IMR-90 (cell line): Measurements from ENCODE around the gene FARP1. TPM values are rescaled to one million over a fixed set of nuclear protein-coding genes. Genes with fewer than 3 reads are reported as not detected.

Source experiments
- ATAC-seq: fragments of 200-7000 bp; cut with Tn5 transposase; 2 replicates; pipeline ENCODE4 v1.9.1; 2020; ENCODE audit warnings: low read depth, mild to moderate bottlenecking, moderate library complexity
- BruUV-seq: library from RNA; stranded (reverse); fragments of 400-500 nt; replicated peaks from 2 replicates; lab custom pipeline; 2021; lab: Mats Ljungman, UMichigan
- CTCF ChIA-PET: fragments of 300-600 bp; formaldehyde crosslinking; extraction: SDS; loops from one replicate; lab custom pipeline; 2021; ENCODE audit warnings: antibody characterized with exemption; lab: Yijun Ruan, JAX
- POLR2A ChIA-PET: fragments of 300-600 bp; sonication (Branson Sonifier 250); formaldehyde crosslinking; loops from one replicate; lab custom pipeline; 2022; ENCODE audit warnings: antibody characterized with exemption; ENCODE audit not compliant: unreplicated experiment; lab: Charles Lee
- DNase-seq: peaks from one replicate; pipeline ENCODE4 v3.0.0; 2013
- H2AFZ ChIP-seq: replicated peaks from 2 replicates; pipeline ENCODE3; 2013; ENCODE audit warnings: low read length, mild to moderate bottlenecking; ENCODE audit not compliant: poor library complexity
- H2AK5ac ChIP-seq: 2 replicates; pipeline ENCODE4 v1.6.1; 2013; ENCODE audit warnings: low read depth, low read length, inconsistent platforms
- H2AK9ac ChIP-seq: replicated peaks from 2 replicates; pipeline ENCODE3; 2013; ENCODE audit warnings: mild to moderate bottlenecking, low read depth, low read length, moderate library complexity; ENCODE audit not compliant: poor library complexity
- H2BK120ac ChIP-seq: 2 replicates; pipeline ENCODE4 v1.6.1; 2013; ENCODE audit warnings: low read depth, low read length, inconsistent platforms
- H2BK15ac ChIP-seq: 3 replicates; pipeline ENCODE4 v1.6.1; 2013; ENCODE audit warnings: low read depth, low read length, inconsistent platforms
- H2BK20ac ChIP-seq: 2 replicates; pipeline ENCODE4 v1.6.1; 2013; ENCODE audit warnings: low read depth, mild to moderate bottlenecking, inconsistent platforms, low read length, moderate library complexity
- H2BK5ac ChIP-seq: 2 replicates; pipeline ENCODE4 v1.6.1; 2013; ENCODE audit warnings: mild to moderate bottlenecking, low read depth, low read length, inconsistent platforms; ENCODE audit not compliant: poor library complexity, severe bottlenecking
- H3K14ac ChIP-seq: replicated peaks from 2 replicates; pipeline ENCODE4 v1.6.1; 2013; ENCODE audit warnings: low read depth, low read length, inconsistent platforms
- H3K18ac ChIP-seq: 2 replicates; pipeline ENCODE4 v1.6.1; 2013; ENCODE audit warnings: low read depth, low read length, control low read depth
- H3K23ac ChIP-seq: 2 replicates; pipeline ENCODE4 v1.6.1; 2013; ENCODE audit warnings: low read depth, low read length, inconsistent platforms
- H3K27ac ChIP-seq: 2 replicates; pipeline ENCODE4 v1.5.1; 2013; ENCODE audit warnings: mild to moderate bottlenecking, control low read depth, low read length; ENCODE audit not compliant: insufficient read depth
- H3K27me3 ChIP-seq: 2 replicates; pipeline ENCODE4 v1.6.1; 2013; ENCODE audit warnings: low read length; ENCODE audit not compliant: control insufficient read depth, insufficient read depth
- H3K36me3 ChIP-seq: 2 replicates; pipeline ENCODE4 v1.6.1; 2013; ENCODE audit warnings: low read length, mixed read lengths; ENCODE audit not compliant: control insufficient read depth, insufficient read depth
- H3K4ac ChIP-seq: 2 replicates; pipeline ENCODE4 v1.6.1; 2013; ENCODE audit warnings: low read depth, low read length, inconsistent platforms
- H3K4me1 ChIP-seq: 2 replicates; pipeline ENCODE4 v1.6.1; 2013; ENCODE audit warnings: low read length, mixed read lengths; ENCODE audit not compliant: control insufficient read depth, insufficient read depth
- H3K4me2 ChIP-seq: 2 replicates; pipeline ENCODE4 v1.6.1; 2013; ENCODE audit warnings: low read depth, mild to moderate bottlenecking, control low read depth, low read length, moderate library complexity
- H3K4me3 ChIP-seq: 2 replicates; pipeline ENCODE4 v1.5.1; 2013; ENCODE audit warnings: low read depth, mild to moderate bottlenecking, control low read depth, low read length, moderate library complexity; ENCODE audit not compliant: insufficient read depth
- H3K56ac ChIP-seq: 2 replicates; pipeline ENCODE4 v1.6.1; 2013; ENCODE audit warnings: low read length, inconsistent platforms; ENCODE audit not compliant: insufficient read depth; ENCODE audit errors: extremely low read depth
- H3K79me1 ChIP-seq, 2 experiments: 2 replicates each; pipeline ENCODE4 v1.6.1; 2013; ENCODE audit warnings: low read length in 2 of 2, inconsistent platforms in 1 of 2, low read depth in 1 of 2
- H3K9ac ChIP-seq: 2 replicates; pipeline ENCODE4 v1.6.1; 2013; ENCODE audit warnings: low read depth, low read length, control low read depth
- H3K9me1 ChIP-seq: 2 replicates; pipeline ENCODE4 v1.6.1; 2013; ENCODE audit warnings: low read length, inconsistent platforms; ENCODE audit not compliant: insufficient read depth
- H3K9me3 ChIP-seq: 2 replicates; pipeline ENCODE4 v1.6.1; 2013; ENCODE audit warnings: low read length; ENCODE audit not compliant: control insufficient read depth, insufficient read depth
- H4K20me1 ChIP-seq: 2 replicates; pipeline ENCODE4 v1.6.1; 2013; ENCODE audit warnings: low read length, inconsistent platforms; ENCODE audit not compliant: insufficient read depth
- H4K5ac ChIP-seq: 2 replicates; pipeline ENCODE4 v1.6.1; 2013; ENCODE audit warnings: mild to moderate bottlenecking, low read depth, low read length, control low read depth
- H4K8ac ChIP-seq, 2 experiments: 2 replicates each; pipeline ENCODE4 v1.6.1; 2013; ENCODE audit warnings: low read depth in 2 of 2, low read length in 2 of 2, control low read depth in 1 of 2, inconsistent platforms in 1 of 2
- H4K91ac ChIP-seq: 2 replicates; pipeline ENCODE4 v1.6.1; 2013; ENCODE audit warnings: low read depth, low read length, inconsistent platforms; ENCODE audit not compliant: insufficient read depth
- BHLHE40 ChIP-seq: fragments of 150-350 bp; IDR thresholded peaks from 2 replicates; pipeline ENCODE4 v1.6.1; 2016; ENCODE audit warnings: mild to moderate bottlenecking, low read depth, low read length
- CTCF ChIP-seq: conservative IDR thresholded peaks from 2 replicates; pipeline ENCODE4 v1.5.1; 2012; ENCODE audit warnings: mild to moderate bottlenecking, low read depth, low read length, improper control_type of control experiment
- ELK1 ChIP-seq: fragments of 150-350 bp; IDR thresholded peaks from 2 replicates; pipeline ENCODE4 v1.6.1; 2016; ENCODE audit warnings: low read depth, mild to moderate bottlenecking, low read length, moderate library complexity, borderline replicate concordance
- FOS ChIP-seq: fragments of 150-350 bp; IDR thresholded peaks from 2 replicates; pipeline ENCODE4 v1.6.1; 2016; ENCODE audit warnings: low read depth, low read length
- MAZ ChIP-seq: IDR thresholded peaks from 2 replicates; pipeline ENCODE4 v1.6.1; 2012; ENCODE audit warnings: low read depth, mild to moderate bottlenecking, low read length, improper control_type of control experiment, moderate library complexity, borderline replicate concordance
- MXI1 ChIP-seq: IDR thresholded peaks from 2 replicates; pipeline ENCODE4 v1.6.1; 2012; ENCODE audit warnings: low read depth, mild to moderate bottlenecking, low read length, moderate library complexity, borderline replicate concordance
- NFE2L2 ChIP-seq: fragments of 150-350 bp; IDR thresholded peaks from 2 replicates; pipeline ENCODE4 v1.6.1; 2016; ENCODE audit warnings: low read depth, mild to moderate bottlenecking, low read length
- POLR2A ChIP-seq: IDR thresholded peaks from 2 replicates; pipeline ENCODE4 v1.6.1; 2012; ENCODE audit warnings: mild to moderate bottlenecking, low read depth, low read length
- RCOR1 ChIP-seq: IDR thresholded peaks from 2 replicates; pipeline ENCODE4 v1.6.1; 2012; ENCODE audit warnings: mild to moderate bottlenecking, low read length, improper control_type of control experiment; ENCODE audit not compliant: insufficient replicate concordance
- RFX5 ChIP-seq: IDR thresholded peaks from 2 replicates; pipeline ENCODE4 v1.8.0; 2012; ENCODE audit warnings: low read depth, mild to moderate bottlenecking, low read length, moderate library complexity
- SMC3 ChIP-seq: fragments of 150-350 bp; IDR thresholded peaks from 2 replicates; pipeline ENCODE4 v1.6.1; 2016; ENCODE audit warnings: low read depth, mild to moderate bottlenecking, antibody characterized with exemption, low read length, moderate library complexity
- USF2 ChIP-seq: fragments of 150-350 bp; IDR thresholded peaks from 2 replicates; pipeline ENCODE4 v1.6.1; 2017; ENCODE audit warnings: mild to moderate bottlenecking, antibody characterized with exemption, low read length, low read depth
- WGBS, 2 experiments: methylation state at CpG; one replicate each; pipeline versions ENCODE4 v1.1.5 to v1.1.7; 2013; ENCODE audit warnings: missing lambda C conversion rate in 2 of 2; ENCODE audit not compliant: insufficient read length in 1 of 2; ENCODE audit errors: extremely low coverage in 2 of 2; 5-methylcytosine and 5-hydroxymethylcytosine counted together
- dilution Hi-C: fragments of 300-500 bp; cut with HindIII; formaldehyde crosslinking; loops from one replicate; pipeline ENCODE4 v1.14.3; 2018; ENCODE audit warnings: low sequenced_read_pairs; ENCODE audit not compliant: unreplicated experiment
- in situ Hi-C: fragments of 300-500 bp; cut with MboI; formaldehyde crosslinking; loops from 3 replicates; pipeline ENCODE4 v1.14.3; 2019; ENCODE audit warnings: low sequenced_read_pairs, inconsistent platforms, mixed read lengths
- intact Hi-C: fragments of 100-400 bp; cut with micrococcal nuclease; formaldehyde crosslinking; loops from 2 replicates; pipeline ENCODE4 v1.10.0; 2022
- polyA plus RNA-seq, 3 experiments: library from polyadenylated mRNA; depleted of rRNA; stranded (reverse); fragments of >200 nt; gene quantifications; 2 replicates each; pipeline ENCODE4 v1.2.3, GENCODE V29; 2012; ENCODE audit warnings: low replicate concordance in 1 of 3
- total RNA-seq: library from RNA; depleted of rRNA; stranded (reverse); fragments of >200 nt; gene quantifications from 2 replicates; pipeline ENCODE4 v1.2.3, GENCODE V29; 2012

FARP1 gene
- total and polyA plus RNA-seq, 2 of the 4 experiments (the other 2 are of a cell fraction) = 39.6 to 57.0 TPM

- no peak for TF ChIP-seq RCOR1
Observed at GRCh38 chr13:98275681-98276171, 132.8 kb downstream of the FARP1 start (continued).

- H3K18ac ChIP-seq = peak overlapping the region; percentile 78
- CTCF ChIA-PET = no interaction called here
- no peaks in the 10 kb centered on the region for H3K9me3 ChIP-seq
- H2BK5ac ChIP-seq = peak overlapping the region; percentile 81
- POLR2A ChIA-PET = interaction anchor here (0.6 to 0.7 kb wide), 2 partner anchors 138 to 558 kb away, joined by 5 to 6 read pairs; no protein-coding TSS in a partner anchor
- H3K79me1 ChIP-seq = peaks cover 47 to 78% of the 10 kb centered on the region in 2 experiments
- peak overlapping the region; percentile 75; the same call in 1 of the 2 replicates for H2BK20ac ChIP-seq
- H3K9me1 ChIP-seq = peaks cover 30% of the 10 kb centered on the region
- H3K27me3 ChIP-seq = no peaks in the 10 kb centered on the region
- peak; percentile 61 for DNase-seq
- peak overlapping the region; percentile 73 for H4K5ac ChIP-seq
- intact Hi-C loops = no loop called here
- peaks cover 35% of the 10 kb centered on the region for H3K4me1 ChIP-seq
- H3K36me3 ChIP-seq = no peaks in the 10 kb centered on the region
- H2AK5ac ChIP-seq = peak overlapping the region; percentile 94; the same call in 1 of the 2 replicates
- H4K20me1 ChIP-seq = peaks cover 14% of the 10 kb centered on the region; the same call in 1 of the 2 replicates
- ATAC-seq = no peak; the same call in 1 of the 2 replicates
- in situ Hi-C loops = no loop called here
- H3K14ac ChIP-seq = peak overlapping the region; percentile 90; the same call in 1 of the 2 replicates
- H4K91ac ChIP-seq = peak overlapping the region; percentile 84
- H3K9ac ChIP-seq = no peak overlapping the region
- H3K27ac ChIP-seq = peak overlapping the region; percentile 86; the same call in 1 of the 2 replicates
- H4K8ac ChIP-seq = peak overlapping the region in 1 of 2 experiments; percentile 69; a peak in 1 of 4 replicates
- no peak overlapping the region; the same call in 2 of the 3 replicates for H2BK15ac ChIP-seq
- TF ChIP-seq CTCF (no peak), BHLHE40 (no peak), MXI1 (no peak), MAZ (no peak), FOS (no peak), POLR2A (no peak), RFX5 (no peak), USF2 (no peak), RCOR1 (no peak), SMC3 (no peak), NFE2L2 (no peak), ELK1 (no peak)
- no CpG with 5 or more reads among the region's 3 CpGs for WGBS, 2 experiments
- no peak overlapping the region for H3K4me3 ChIP-seq
- peak overlapping the region; percentile 94 for H3K4ac ChIP-seq
- H3K4me2 ChIP-seq = peak overlapping the region; percentile 43
- H2AFZ ChIP-seq = no peak overlapping the region
- dilution Hi-C loops = no loop called here
- BruUV-seq = no TSS peak
- peak overlapping the region; percentile 93 for H2AK9ac ChIP-seq
- peak overlapping the region; percentile 93 for H2BK120ac ChIP-seq
- peak overlapping the region; percentile 79 for H3K23ac ChIP-seq
- 0 out of 2 replicates have a peak overlapping the region, but pooled peaks have one; percentile 39 for H3K56ac ChIP-seq
Observed at GRCh38 chr13:98276486-98276885, 133.6 kb downstream of the FARP1 start.
